KG1 (cell line): ENCODE results near the gene DNM3.
"Not testable (repeated sequence)": the region's sequence is repeated elsewhere in the genome, so short reads cannot be mapped to it uniquely, and the experiment has no call there.

Experiments
- DNase-seq: peaks from one replicate; lab custom pipeline; 2025; lab: John Stamatoyannopoulos, UW

The DNM3 gene

DNA sequence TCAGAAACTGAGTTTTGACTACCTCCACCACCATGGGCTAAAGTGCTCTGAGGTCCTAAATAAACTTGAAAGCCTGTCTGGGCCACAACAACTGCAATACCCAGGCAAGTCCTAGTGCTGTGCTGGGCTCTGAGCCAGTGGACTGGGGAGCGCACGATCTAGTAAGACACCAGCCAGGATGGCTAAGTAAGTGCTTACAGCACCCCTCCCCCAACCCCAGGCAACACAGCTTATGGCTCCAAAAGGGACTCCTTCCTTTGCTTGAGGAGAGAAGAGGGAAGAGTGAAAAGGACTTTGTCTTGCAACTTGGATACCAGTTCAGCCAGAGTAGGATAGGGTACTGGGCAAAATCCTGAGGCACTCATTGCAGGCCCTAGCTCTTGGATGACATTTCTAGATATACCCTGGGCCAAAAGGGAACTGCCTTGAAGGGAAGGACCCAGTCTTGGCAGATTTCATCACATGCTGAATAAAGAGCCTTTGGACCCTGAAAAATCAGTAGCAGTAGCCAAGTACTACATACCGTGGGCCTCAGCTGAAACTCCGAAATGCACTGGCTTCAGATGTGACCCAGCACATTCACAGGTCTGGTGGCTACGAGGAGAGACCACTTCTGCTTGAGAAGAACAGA, 580.8 kb downstream of the DNM3 start:
- DNase-seq: no peak

DNA sequence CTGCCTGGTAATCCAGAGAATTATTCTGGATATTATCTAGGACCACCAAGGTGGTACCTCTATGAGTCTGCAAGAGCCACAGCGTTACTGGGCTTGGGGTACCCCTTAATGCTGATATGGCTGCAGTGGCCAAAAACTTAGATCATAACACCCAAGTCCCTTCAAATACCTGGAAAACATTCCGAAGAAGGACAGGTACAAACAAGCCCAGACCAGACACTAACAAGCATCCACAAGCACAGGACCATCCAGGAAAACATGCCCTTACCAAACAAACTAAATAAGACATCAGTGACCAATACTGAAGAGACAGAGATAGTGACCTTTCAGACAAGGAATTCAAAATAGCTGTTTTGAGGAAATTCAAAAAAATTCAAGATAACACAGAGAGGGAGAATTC, 582.0 kb downstream of the DNM3 start:
- DNase-seq: no peak

DNA sequence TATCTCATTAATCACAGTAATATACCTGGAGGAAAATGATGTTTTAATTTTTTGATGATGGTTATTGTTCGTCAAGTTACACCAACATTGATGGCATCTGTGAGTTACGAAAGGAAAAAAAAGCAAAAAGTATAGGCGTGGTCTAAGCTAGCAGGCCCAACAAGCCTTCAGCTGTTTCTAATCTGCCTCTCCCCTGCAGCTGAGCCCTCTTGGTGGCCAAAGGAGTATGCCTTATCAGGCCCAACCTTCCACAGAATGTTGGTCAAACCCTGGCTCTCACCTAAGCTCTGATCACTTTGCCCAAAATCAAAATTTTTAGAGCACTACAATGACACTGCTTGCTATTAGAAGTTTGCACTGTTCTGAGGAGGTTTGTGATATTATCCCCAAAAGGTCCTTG, 584.0 kb downstream of the DNM3 start:
- no peak for DNase-seq

DNA sequence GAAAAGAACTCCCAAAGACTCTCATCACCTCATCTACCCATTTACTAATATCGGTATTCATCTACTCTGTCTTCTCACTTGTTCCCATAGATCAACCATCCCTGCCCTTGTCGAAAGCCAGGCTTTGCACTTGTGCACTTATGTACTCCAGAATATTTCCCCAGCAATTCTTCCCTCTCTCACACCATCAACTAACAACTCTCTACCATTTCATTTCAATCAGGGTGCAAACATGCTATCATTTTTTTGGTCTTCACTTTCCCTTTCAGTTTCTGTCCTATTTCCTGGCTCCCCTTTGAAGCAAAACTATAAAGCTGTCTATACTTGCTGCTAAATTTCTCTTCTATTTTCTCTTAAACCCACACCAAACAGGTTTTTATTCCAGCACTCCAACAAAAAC, 585.9 kb downstream of the DNM3 start:
- DNase-seq: no peak

DNA sequence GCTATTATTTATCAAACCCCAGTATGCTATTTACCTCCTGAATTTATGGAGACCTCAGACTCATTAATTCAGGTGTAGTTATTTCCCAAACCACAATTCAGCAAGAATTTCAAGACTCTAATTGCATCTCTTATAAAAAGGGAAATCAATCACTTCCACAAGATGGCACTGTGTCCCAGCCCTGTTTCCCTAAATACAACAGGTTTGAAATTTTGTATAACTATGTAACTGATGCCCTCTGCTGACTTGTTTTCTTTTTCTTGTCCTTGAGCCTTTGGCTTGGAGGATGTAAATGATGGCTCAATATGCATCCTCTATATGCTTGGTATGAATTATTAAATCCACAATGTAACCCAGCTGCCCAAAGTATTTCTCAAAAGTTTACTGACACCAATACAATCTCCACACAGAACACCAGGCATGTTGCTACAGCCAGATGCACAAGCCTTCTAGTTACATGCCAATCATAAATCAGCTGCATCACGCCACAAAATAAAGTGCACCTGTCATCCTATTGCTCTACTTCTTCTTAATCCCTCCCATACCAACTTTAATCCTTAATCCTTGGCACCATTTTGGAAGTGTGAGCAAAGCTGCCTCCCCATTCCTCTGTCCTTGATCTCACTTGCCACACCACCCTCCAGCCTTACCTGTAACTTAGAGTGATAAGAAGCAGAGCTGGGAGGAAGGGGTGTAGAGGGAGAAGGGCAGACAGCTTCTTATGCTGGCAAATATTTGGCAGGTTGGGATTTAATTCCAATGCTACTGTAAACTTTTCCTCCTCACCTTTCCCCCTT, 588.2 kb downstream of the DNM3 start:
- DNase-seq: peak; percentile 61

DNA sequence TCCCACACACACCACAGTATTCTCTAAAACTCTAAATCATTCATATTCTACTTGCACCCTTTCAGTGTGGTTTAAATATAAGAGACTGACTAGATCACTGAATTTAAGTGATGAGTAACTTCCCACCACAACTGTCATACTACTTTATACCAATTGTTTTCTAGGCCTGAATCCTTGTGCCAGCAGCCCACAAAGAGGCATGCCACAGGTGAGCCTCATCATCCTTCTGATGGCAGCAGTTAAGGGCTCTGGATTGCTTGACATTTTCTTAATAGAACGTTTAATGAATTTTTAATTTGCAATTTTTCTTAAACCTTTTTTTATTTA, 588.8 kb downstream of the DNM3 start:
- DNase-seq: no peak

DNA sequence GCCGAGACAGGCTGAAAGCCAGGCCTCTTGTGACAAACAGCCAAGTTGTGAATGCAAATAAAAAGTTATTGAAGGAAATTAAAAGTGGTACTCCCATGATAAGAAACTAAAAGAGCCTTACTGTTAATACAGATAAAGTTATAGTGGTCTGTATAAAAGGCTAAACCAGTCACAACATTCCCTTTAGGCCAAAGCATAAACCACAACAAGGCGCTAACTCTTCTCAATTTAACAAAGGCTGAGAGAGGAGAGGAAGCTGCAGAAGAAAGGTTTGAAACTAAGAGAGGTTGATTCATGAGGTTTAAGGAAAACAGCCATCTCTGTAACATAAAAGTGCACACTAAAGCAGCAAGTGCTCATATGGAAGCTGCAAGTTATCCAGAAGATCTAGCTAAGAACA, 589.9 kb downstream of the DNM3 start:
- DNase-seq: no peak

DNA sequence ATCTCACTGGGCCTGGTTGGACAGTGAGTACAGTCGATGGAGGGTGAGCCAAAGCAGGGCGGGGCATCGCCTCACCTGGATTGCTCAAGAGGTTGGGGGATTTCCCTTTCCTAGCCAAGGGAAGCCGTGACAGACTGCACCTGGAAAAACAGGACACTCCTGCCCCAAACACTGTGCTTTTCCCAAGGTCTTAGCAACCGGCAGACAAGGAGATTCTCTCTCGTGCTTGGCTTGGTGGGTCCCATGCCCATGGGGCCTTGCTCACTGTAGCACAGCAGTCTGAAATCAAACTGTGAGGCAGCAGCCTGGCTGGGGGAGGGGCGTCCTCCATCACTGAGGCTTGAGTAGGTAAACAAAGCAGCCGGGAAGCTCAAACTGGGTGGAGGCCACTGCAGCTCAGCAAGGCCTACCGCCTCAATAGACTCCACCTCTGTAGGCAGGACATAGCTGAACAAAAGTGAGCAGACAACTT, 590.5 kb downstream of the DNM3 start:
- no peak for DNase-seq

DNA sequence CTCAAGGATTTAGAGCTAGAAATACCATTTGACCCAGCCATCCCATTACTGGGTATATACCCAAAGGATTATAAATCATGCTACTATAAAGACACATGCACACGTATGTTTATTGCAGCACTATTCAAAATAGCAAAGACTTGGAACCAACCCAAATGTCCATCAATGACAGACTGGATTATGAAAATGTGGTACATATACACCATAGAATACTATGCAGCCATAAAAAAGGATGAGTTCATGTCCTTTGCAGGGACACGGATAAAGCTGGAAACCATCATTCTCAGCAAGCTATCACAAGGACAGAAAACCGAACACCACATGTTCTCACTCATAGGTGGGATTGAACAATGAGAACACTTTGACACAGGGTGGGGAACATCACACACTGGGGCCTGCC, 595.9 kb downstream of the DNM3 start:
- not testable (repeated sequence) for DNase-seq

DNA sequence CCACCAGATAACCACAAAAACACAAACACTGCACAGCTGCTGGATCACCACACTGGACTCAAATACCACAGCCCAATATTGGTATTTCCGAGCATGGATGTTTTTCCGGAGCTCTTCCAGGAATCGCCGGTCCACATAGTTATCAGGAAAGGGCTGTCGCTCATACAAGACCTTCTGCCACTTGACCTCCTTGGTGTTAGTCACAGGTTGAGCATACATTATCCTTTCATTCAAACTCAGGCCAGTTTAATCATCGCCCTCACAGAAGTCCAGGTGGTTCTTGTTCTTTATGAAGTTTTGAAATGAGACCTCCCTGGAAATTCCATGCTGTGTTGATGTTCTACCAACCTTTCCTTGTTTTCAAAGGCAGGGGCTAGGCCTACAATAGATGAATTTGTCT, 601.1 kb downstream of the DNM3 start:
- DNase-seq: no peak

DNA sequence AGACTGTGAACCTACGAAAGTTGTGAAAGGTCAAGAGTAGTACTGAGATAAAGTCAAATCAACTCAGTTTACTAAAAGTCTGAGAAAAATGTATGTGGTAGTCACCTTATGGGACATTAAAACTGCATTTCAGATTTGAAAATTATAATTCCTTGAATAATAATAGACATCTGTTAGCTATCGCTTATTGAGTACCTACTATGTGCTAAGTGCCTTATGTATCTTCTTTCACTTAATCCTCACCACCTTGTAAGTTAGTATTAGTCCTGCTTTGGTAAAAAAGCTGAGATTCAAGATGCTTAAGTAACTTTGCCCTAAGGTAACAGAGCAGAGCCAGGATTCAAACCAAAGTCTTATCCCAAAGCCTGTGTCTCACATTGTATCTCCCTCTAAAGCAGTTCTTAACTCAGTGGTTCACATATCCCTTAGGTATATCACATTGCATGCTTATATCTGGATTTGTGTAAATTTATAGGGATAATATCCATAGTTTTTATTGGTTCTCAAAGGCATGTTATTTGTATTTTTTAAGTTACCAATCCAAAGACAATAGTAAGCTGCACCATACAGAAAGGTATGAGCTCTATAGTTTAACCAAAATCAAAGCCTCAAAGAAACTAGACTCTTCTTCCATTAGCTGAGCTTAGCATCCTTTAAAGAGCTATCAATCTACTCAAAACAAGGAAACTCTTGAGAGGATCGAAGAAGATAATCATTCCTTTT, 601.7 kb downstream of the DNM3 start:
- DNase-seq: no peak

DNA sequence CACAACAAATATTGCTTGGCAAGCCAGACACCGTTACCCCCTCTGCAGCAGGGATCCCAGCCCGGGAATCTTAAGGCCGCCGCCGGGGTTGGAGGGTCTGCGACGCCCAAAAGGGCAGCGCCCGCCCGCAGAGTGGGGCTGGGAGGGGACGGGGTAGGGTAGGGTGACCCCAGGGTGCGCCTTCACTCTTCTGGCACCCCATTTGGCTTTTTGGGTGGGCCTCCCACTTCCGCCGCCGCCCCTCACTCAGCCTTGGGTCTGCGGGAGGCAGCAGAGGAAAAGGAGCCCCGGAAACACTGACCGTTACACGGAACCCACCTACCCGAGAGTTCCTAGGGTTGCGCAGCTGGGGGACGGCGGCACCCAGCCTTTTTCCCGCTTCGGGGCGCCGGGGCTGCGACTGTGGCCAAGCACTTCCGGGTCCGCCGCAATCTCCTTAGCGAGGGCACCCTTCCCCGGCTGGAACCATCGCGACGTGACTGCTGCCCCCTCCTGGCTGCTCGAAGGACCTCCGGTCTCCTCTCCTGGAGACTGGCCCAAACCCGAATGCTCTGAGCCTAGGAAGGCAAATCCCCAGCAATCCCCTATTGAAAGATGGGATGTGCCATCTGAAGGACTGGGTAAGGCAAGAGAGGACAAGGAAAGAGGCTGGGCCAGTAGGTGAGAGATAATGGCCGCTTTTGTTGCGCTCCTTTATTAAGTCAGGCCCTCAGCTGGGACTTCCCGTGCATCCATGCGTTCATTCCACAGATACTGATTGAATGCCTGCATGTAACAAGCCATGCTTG, 602.6 kb downstream of the DNM3 start, which contains the start of gene PIGC:
Gene PIGC (minus strand): TSS at position 404 of the 788 bp plus-strand sequence. CDS start 1,447 bp downstream, outside the sequence.
- DNase-seq: peak; percentile 73

DNA sequence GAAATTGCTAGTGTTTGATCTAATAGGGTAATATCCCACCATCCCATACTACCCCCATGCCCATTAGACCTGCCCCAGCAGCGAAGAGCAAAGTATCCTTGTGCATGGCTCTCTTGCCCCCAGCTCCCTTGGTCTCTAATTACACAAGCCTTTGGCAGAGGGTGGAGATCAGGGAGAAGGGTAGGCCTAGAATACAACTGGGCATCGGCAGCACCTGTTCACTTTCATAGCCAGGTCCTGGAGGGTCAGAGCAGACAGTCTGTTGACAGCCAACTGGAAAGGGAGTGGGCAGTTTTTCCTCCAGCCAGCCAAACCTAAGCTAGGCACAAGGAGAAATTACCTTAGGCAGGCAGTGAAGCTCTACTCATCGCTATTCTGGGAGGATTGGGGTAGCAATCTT, 605.2 kb downstream of the DNM3 start:
- DNase-seq: no peak

DNA sequence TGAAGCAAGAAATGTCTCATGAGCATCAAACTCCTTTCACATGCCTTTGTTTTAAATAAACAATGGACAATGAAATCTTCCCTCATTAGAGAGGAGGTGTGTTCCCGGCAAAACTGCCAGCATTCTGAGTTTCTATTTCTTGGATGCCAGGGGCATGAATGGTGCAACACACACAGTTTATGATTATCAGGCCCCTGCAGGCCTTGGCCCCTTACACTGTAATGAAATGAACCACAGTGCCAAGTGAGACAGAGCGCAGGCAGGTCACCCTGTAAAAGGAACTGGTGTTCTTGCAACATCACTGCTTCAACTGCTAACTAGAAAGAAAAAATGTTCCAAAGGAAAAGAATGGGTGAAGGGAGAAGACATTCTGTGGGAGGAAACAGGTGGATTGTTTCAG, 606.3 kb downstream of the DNM3 start:
- DNase-seq: no peak

DNA sequence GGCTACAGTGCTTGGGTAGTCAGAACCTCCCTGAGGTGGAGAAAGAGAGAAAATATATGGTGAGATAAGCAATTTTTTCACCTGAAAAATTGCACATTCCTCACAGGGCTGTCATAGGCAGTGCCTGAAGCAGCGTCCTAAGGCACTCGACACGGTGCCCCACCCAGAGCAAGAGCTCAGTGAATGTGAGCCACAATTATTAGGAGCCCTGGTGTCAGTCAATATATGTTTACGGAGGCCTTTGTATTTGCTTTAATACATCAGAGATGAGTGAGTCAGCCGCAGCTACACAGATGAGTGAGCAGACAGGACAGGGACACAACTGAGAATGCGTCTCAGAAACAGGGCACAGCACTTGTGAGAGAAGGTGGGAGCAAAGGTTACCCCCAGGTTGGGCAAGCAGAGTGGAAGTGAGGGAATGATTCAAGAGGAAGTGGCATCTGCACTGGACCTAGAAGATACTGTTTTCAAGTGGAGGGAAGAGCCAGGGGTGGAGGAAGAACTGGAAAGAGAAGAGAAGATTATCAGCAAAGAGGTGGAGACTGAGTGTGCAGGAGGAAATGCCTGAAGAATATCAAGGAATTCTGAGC, 607.8 kb downstream of the DNM3 start:
- DNase-seq: no peak

DNA sequence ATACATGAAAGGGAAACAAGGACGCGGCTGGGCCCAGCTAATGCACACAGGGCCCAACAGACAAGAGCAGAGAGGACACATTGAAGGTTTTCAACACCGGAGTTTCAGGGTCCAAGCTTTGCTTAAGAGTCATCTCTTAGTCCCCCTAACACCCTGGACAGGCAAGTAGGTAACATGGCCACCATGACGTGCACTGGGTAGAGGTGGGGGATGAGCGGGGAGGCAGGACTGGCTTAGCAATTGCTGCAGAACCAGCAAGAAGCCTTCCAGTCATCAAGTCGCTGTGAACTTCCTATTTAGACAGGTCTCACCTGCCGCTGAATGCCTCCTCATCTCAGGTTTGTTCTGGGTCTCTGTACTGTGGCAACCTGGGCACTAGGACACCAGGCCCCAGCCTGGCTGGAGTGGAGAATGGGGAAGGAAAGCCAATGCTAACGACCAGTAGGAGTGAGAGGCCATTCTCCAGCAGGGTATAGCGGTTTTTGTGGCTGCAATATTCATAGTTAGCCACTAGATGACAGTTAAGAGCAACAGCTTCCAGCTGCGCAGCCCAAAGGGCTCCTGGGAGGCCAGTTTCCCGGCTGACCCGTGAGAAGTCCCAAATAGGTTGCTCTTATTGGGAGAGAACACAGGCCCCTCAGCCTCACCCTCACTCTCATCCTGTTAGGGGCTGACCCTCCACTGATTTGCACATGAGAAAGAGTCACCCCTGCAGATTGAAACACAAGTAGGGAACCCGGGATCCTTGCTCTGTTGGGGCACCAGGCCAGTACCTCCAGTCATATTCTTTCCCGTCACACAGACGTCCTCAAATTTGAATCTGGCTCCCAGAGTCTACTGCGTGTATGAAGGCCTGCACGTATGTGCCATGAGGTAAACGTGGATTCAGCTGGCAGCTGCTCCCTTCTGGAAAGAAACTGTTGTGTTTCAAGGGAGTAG, 608.6 kb downstream of the DNM3 start:
- peak; percentile 78 for DNase-seq

DNA sequence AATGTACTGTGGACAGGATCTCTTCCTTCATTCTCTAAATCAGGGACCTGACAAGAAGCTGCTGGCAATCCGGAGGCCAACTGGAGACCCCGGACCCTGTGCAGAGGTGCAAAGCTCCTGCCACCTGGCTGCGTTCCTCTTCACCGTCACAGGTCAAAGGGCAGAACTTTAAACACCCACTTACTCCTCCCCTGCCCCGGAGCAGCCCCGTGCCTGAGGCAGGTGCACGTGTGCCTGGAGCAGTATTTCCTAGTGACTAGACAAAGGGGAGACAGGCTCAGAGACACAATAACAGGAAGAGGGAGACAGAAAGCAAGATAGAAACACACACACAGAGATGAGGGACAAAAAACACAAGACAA, 609.2 kb downstream of the DNM3 start:
- DNase-seq: no peak

DNA sequence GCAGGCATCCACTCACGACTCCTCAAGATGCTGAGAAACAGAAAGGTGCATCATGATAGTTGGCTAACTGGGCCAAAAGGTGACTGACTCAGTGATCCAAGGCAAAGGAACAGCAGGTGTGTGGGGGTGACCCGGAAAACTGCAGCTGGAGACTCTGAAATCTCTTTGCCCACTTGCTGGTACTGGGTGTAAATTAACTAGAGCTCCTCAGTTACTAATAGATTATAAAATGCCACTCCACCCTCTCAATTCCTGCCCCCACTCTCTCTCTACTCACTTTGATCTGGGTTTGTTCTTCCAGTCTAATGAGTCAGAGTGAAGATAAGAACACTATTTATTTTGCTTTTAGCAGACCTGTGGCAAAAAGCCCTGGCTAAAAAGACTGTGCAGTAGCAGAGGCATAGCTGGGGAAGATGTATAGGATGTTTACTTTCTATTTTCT, 609.7 kb downstream of the DNM3 start:
- DNase-seq: no peak

DNA sequence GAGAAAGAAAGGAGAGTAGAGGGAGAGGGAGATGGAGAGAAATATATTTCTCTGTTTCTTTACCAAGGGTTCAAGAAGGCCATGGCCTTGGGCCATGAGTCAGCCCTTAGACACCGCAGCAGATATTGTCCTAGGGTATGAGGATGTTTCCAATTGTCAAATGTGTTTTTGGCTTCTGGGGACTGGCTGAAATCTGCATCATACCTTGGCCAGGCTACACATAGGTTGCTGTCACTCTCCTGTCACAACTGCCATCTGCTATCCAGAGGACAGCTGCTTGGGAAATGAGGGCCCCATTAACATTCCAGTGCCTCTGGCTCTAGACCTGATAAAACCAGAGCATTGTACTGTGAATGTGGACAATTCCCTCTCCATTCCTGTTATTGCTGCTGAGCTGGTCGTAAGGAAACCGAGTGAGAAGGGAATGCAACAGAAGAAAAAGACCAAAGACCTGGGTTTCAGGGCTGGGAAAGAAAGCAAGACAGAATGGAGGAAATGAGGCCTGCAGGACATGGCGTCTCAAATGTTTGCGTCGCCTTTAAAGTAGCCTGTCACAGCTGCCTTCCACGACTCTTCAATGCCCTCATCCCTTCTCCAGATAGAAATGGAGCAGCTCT, 611.3 kb downstream of the DNM3 start:
- no peak for DNase-seq

DNA sequence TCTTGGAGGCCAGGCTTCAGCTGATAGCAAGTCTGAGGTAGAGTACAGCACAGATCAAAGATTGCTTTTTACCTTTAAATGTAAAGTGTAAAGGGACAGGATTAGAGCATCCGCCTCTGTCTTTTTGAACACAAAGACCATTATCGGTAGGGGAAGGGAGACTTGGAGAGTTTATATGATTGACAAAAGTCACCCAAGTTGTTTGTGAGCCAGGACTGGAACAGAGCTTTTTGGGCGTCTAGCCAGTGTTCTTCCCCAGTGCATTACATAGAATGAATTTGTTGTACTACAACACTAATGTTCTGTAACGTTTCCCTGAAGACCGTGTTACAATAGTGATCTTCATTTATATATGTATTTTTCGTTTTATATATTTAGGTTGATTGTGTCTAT, 611.9 kb downstream of the DNM3 start:
- no peak for DNase-seq
